CD4-positive, alpha-beta T cell treated with Interleukin-6 at 100 ng/mL for 8 hours (primary cell): ENCODE data around the gene EGFR.

ENCODE experiments used
- DNase-seq: peaks from one replicate; pipeline ENCODE4 v3.0.0-alpha.2; 2020; ENCODE audit warnings: mixed read lengths, low spot score

EGFR gene

DNA sequence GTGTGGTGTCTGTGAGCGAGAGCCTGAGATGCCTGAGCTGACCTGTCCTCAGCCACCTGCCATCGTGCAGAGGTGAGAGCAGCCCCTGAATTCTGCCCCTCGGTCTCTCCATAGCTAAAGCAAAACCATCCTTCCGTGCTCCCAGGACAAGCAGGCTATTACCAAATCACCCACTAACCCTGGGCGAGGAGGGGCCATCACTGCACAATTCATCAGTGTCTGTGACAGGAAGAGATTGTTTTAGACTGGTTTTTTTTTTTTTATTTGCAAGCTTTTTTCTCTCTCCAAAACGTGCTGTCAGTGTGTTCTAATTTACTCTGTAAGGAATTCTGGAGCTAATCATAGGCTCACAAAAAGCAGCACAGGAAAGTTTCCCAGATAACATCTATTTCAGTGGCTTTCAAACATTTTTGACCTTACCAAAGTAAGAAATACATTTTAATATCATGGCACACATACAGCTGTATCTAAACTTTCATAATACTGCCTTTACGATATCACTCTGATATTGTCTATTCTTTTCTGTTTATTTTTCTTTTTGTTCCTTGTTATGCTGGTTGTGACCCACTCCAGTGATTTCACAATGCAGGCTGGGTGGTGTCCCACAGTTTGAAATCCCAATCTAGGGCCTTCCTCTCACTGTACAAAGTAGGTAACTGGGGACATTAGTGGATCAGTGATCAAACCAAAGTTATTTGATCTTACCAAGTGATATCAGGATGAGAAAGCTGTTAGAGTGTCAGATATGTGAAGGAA is 62.8 kb downstream of the EGFR start:
- DNase-seq: no peak

DNA sequence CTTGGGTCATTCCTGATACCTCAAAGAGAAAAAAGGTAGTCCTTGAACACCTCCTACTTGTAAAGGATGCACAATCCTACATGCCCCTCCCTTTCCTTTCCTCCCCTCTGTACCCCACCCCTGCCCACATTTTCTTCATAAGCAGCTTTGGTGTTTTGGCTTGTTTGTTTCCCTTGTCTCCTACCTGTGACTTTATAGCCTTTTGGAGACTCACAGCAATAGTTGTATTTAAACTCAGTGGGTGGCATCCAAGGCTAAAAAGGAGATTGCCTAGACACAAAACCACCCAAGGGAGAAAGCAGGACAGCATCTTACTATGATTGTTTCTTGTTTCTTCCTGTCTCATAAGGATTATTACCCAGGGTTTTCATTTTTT is 63.4 kb downstream of the EGFR start:
- DNase-seq: no peak

DNA sequence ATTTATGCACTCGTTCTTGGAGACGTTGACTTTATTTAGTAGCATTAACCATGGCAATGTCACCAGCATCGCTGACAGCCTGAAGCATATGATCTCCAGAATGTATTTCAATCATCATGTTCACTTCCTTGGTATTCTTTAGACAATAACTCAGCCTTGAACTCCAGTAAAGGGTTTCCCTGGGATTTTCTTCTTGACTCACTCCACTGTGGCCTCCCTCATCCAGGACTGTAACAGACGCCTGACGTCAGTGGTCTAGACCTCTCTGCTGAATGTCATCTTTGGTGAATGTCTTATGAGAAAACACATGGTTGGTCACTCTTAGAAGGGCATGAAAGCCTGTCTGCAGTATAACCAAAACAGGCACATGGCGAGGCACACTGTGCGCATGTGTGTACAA is 64.4 kb downstream of the EGFR start:
- DNase-seq: no peak

DNA sequence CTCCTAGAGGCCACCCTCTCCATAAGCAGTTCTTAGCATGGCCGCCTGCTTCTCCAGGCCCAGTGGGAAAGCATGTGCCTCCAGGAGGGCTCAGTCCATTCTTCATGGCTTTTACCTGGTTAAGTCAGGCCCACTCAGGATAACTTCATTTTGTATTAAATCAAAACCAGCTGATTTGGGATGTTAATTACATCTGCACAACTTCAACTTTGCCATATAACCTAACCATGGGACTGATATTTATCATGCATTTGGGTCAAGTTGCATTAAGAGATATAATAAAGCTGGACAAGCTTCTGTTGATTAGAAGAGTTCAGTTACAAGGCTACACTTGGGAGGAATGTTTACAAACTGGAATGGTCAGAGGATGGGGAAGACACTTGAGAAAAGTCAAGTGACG is 65.5 kb downstream of the EGFR start:
- DNase-seq: no peak

DNA sequence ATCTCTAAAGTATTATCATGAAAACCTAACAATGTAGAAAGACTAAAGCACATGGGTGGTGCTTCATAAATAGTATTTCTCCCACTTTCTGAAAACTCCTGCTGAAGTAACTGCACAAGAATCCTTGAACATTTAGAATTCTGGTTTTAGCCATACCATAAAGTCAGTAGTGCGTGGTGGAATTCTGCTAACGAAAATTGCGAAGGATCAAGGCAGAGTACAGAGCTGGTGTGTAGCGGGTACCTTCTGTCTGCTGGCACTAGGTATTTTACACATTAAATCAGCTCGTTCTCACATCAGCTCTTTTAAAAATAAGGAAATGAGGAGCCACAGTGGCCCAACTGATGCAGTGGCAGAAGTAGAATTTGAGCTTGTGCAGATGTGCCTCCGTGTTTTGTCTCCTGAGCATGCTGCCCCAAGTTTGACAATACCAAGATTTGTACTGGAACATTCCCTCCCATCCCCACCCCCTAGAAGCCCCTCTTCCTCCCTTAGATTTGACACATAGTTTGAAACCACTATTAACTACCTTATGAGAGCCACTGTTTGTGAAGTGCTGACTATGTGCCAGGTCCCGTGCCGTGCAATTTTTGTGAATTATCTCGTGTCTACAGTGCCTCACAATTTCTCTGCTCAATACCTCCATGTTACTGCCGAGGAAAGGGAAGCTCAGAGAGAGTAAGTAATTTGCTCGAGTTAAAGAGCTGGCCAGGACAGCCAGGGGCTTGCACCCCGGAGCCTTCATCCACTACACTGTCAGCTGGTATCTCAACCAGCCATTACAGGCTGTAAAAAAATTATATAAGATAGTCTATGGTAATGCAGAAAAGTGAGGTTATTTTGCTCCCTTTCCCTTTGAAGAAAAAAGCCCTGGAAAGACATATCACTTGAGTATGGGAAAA is 66.9 kb downstream of the EGFR start:
- DNase-seq: no peak

DNA sequence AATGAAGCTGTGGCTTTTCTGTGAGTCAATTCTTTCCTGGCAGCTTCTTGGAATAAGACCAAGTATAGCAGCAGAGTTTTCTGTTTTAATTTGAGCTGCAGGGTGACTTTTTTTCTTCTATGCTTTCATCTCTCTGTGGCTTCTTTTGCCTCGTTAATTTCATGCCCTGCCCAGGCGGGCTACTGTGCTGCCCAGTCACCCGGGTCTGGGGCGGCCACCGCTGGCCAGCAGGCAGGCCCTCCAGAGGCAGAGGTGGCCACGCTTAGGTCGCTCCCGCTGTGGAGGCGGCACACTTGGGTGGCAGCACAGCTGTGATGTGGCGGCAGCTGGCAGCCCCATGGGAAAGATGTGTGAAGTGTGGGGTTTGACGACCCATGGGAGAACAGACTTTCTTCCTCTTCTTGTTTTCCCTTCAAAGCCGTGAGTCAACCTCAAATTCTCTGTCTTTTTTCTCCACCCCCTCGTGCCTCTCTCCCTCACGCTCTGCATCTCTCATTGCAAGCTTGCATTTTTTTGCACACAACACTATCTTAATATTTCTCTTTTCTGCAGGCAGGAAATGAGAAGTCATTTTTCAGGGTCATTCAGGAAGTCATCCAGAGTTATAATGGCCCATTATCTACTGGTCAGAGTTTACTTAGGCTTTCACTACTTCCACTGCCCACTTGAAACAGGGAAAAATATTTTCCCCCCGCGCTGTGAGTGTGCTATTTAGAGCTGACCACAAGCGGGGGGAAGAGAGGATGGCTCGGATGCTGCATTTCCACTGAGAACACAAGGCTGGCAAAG is 67.8 kb downstream of the EGFR start:
- DNase-seq: no peak

DNA sequence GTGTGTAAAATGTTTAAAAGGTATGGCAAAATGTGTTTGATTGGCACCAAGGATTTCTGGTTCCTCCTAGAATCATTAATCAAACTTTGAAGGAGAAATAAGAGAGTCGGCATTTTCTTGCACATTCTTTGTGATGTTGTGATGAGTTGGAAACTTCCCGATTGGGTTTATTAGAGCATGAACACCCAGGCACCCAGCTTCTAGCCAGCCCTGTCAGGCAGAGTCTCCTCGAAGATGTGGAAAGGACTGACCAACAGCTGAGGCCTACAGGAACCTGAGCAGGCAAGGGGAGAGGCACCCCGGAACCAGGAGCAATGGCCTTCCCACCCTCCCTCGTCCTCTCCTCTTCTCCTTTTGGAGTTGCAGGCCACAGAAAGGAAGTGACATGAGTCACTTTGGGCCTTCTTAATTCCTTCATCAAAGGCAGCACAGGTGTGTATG is 68.7 kb downstream of the EGFR start:
- no peak for DNase-seq

DNA sequence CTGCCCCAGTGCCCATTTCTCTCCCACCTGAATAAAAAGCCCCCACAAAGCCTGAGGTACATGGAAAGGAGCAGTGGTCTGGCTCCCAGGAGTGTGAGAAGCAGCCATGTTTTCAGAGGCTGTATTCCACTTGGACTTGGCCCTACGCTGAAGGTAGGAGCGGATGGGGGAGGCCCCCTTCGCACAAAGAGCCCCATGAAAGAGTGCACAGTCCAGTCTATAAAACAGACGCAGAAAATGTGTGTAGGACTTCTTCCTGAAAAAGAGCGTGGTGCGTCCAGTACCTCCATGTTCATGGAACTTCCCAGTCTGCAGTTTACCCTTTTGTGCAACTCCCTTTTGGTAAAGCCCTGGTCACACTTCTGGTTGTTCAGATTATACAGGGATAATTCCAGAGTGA is 69.3 kb downstream of the EGFR start:
- DNase-seq: no peak

DNA sequence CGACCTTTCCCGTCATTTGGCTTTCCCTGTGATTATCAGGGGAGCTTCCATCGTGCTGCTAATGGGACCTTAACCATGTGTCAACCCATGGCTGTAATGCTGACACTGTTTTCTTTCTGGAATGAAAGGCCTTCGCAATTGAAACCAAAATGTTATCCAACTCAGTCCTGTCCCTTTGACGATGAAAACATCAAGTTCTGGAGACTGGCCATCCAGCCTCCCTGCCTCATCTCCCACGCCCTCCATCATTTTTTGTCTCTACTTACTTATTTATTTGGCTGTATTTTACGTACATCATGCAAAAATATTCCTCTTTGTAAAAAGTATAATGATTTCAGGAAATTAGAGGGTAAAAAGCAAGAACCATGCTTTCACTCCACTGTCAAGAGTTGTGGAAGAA is 69.8 kb downstream of the EGFR start:
- no peak for DNase-seq

DNA sequence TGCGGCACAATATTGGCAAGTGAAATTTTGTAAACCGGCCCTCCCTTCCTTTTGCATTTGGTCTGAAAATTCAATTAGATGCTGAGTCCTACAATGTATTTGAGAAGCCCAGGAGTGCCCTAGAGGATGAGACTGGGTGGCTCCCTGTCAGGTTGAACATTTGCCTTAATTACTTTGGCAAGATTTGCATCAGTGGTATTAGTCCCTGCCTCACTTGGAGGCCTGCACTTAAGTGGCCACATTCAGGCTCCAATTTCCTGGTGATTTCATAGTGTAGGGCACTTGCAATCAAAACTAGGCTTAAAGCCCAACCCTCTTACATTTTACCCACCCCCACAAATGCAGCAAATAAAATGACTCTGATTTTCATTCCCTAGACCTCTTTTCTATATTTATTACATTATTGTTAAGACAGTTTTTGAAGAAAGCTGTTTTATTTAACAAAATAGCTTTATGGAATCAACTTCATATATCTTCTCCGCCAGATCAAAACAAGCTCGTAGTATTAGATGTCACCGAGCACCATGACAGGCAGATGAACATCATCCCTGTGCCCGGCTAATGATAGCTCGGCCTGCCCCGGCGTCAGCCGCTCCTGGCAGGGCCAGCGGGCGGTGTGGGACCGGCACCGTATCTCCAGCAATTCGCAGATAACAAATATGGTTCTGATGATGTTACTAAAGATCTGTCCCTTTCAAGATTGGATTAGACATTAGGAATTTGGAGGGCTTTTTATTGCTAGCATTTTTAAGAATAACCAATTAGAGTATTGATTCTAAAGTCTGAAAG is 73.6 kb downstream of the EGFR start:
- DNase-seq: no peak

DNA sequence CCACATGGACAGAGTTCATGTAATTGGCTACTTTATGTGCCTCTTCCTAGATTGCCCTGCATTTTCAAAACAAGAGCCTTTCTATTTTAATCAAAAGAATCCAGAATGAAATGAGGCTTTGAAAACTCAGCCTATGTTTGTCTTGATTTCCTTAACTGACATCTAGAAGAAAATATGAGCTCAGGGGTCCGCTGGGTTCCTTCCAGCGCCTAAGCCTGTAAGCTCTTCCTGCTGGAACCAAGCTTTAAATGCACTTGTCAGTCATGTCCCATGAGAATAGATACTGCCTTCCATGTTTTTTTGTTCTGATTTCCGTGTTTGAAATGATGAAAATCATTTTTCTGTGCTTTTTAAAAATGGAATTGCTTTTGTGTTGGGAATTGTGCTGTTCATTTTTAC is 74.2 kb downstream of the EGFR start:
- DNase-seq: no peak

DNA sequence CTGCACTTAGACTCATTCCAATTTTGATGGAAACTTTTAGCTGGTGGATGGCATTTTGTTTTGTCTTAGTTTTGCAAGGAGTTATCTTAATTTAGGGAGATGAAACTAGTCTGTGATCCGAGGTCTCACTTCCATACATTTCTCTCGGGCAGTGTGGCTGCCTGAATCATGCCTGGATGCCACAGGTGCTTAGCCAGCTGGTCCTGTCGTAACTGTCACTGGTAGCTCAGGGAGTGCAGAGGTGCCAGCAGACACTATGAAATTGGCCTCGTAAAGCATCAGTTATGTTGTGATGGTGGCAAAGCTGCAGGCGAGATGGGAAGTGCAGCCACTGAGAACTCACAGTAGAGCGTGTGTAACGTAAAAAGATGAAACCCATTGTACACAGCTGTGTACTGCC is 74.9 kb downstream of the EGFR start:
- DNase-seq: no peak

DNA sequence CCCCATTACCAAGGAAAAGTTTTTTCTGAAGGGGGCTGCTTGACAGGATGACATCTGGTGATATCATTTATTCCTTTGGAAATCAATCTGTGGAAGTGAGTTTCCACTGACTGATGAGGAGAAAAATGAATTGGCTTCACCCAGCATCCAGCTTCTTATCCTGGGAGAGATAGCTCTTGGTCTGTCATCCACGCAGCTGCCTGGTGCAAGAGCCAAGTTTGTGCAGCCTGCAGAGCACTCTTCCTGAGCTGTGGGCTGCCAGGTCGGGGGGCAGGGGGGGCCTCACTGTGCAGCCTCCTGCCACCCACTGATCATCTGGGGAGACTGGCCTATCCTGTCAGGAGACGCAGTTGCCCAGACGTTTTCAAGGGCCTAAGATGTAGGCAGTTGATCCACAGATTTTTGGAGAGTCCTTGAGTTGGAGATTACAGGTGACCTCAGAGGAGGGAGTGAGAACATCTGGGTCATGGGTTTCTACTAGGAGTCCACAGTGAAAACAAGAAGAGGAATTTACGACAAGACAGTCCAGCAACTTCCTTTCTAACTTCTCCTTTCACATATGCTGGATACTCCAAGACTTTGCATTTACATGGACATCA is 75.4 kb downstream of the EGFR start:
- DNase-seq: no peak

DNA sequence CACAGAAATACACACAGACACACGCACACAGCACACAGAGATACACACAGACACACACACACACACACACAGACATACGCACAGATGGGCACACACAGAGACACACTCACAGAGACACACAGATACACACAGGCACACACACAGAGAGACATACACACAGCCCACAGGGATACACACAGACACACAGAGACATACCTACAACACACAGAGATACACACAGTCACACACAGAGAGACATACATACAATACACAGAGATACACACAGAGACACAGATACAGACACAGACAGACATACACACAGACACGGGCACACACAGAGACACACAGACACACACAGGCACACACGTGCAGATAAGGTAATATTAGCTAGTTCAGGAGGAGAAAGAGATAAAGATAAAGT is 76.9 kb downstream of the EGFR start:
- no peak for DNase-seq

DNA sequence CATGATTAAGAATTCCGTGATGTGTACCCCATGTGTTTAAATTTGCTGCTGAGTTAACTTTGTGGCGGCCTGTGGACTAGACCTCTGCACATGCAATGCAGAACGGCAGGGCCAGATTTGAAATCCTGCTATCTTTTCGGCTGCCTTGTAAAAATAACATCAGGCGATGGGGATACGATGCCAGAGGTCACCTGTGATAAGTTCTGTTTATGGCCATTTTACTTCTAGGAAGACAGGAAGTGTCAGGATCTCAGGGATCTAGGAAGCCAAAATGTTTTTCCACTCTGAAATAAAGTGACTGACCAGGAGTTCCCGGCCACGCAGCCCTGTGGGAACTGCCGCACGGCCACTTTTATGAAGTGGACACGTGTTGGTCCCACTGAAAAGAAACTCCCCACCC is 77.5 kb downstream of the EGFR start:
- no peak for DNase-seq

DNA sequence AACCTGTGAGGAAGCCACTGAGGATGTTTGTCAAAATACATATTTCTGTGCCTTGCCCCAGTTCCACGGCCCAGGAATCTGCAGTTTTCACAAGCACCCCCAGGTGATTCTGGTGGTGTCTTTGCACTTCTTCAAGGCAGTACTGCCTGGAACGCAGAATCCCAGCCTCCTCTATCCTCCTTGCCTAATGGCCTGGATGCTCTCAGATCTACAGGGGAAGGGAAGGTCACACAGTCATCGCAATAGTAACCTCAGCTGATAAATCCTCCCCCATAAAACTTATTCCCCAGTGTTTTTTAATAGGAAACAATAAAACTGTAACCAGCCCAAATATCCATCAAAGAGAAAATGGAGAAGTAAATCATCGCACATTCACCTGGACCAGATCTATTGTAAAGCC is 78.3 kb downstream of the EGFR start:
- no peak for DNase-seq

DNA sequence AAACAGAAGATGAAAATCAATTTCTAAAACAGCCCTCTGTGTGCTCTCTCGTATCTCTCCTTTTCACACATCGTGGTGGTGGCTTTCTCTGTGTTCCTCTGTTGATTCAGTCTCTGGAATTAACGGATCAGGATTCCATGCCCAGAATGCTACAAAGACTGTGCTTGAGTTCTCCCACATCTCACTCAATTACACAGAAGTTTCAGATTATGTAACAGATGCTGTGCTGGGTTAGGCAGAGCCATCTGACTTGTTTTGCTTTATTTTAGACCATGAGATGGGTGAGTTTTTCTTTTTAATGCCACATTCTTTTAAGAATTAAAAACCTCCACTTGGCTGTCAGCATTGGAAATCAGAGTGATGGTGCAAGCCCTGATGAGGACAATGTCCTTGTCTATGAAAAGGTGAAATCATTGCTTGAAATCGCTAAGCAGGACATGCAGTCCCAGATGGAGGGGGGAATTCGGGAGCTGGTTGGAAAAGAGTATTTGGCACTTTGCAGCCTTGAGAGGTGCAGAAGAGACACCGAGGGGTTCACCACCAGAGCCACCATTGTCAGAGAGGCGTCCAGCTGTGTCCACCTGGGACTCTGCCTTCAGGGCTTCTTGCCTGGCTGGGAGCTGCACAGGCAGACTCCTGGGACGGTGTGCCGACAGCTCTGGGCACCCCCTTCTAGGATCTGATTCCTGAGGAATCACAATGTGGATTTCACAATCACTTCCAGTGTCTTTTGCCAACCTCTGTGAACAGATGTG is 80.4 kb downstream of the EGFR start:
- DNase-seq: no peak

DNA sequence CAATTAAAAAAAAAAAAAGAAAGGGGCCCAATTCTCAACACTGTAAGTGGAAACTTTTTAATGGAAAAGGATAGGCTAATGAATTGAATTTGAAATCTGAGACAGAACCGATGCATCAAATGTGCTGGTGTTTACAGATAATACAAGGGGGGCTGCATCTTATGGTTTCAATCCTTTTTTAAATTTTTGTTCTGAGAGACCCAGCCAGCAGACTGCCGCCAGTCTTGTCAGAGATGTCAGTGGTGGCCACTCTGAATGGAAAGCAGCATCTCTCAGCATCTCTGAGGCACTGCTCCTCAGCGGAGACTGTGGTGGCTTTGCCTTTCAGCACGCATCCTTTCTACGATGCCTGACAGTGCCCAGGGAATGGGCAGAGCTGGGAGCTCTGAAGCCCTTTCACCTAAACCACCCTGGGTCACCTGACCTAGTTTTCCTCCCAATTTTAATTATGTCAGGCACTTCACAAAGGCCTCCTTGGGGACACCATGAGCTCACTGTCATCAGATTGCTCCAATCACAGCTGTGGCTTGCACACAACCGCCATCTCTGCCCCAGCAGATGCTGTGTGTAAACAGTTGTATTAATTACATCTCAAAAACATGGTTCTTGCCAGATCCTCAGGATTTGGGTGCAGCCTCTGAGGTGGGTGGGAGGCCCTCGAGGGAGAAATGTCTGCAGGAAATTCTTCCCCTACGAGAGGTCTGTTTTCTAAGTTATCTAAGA is 81.2 kb downstream of the EGFR start:
- DNase-seq: no peak

DNA sequence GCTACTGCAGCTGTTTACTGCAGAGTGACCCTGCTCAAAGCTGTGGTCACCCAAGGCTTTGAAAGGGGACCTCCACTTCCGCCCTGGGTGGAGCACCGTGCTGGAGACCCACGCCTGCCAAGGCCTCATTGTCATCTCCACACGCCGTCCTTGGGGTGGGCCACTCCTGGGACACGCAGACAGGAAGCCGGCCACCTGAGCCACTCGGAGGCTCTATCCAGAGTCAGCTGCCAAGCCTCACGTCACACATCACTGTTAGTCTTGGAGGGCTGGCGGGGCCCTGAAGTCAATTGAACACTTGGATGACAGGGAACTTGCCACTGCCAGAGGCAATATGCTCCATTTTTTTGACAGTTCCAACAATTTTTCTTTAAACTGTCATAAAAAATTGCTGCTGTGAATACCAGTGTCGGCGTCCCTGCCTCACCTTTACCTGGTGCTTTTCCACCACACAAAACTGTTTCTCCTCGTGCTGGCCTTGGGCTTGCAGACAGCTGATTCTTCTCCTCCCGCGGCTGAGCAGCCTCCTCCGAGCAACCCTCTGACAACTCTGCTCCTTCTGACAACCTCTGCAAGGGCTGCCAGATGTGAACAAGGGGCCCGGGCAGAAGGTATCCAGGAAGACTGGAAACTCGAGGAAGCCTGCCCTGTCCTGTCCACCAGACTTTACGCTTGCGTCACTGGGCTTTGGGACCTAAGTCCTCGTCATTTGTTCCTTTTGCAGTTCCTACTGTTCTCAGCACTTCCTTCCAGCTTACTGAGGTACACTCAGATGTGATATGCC is 81.9 kb downstream of the EGFR start:
- no peak for DNase-seq
